Peyer's patch (tissue), 4 donors: ENCODE measurements around the gene ITGA8. TPM values are rescaled to one million over a fixed set of nuclear protein-coding genes. Genes with fewer than 3 reads are reported as not detected.

ENCODE experiments used
- DNase-seq, 3 donors: peaks; one replicate each; pipeline ENCODE4 v3.0.0-alpha.2; 2017 to 2019
- H3K27ac ChIP-seq, 4 donors: fragments of 200-600 bp; sonication (generic); one replicate each; pipeline ENCODE4 v1.5.1; 2016 to 2019
- H3K27me3 ChIP-seq, 2 donors: fragments of 200-600 bp; sonication (generic); one replicate each; pipeline ENCODE4 v1.5.1; 2019
- H3K36me3 ChIP-seq, 3 donors: fragments of 200-600 bp; sonication (generic); one replicate each; pipeline ENCODE4 v1.5.1; 2016 to 2019
- H3K4me1 ChIP-seq, 4 donors: fragments of 200-600 bp; sonication (generic); one replicate each; pipeline ENCODE4 v1.5.1; 2016 to 2019
- H3K4me3 ChIP-seq, 4 donors: fragments of 200-600 bp; sonication (generic); 1 replicate in 3 of 4; 2 replicates in 1 of 4; pipeline ENCODE4 v1.5.1; 2016 to 2019; ENCODE audit warnings: mild to moderate bottlenecking in 1 of 4
- H3K9me3 ChIP-seq, 4 donors: fragments of 200-600 bp; sonication (generic); one replicate each; pipeline ENCODE4 v1.5.1; 2016 to 2019; ENCODE audit warnings: mild to moderate bottlenecking in 1 of 4
- POLR2A ChIP-seq, 2 donors: fragments of 450-650 bp; IDR thresholded peaks; one replicate each; pipeline ENCODE4 v1.5.1; 2017; ENCODE audit warnings: antibody characterized with exemption in 2 of 2, mild to moderate bottlenecking in 2 of 2, moderate library complexity in 2 of 2
- total RNA-seq, 4 donors: library from RNA; depleted of rRNA; stranded (reverse); fragments of >200 nt; gene quantifications; one replicate each; pipeline ENCODE4 v1.1.0, GENCODE V29; 2016
- TF ChIP-seq, protein P1 (sequence below), 6 experiments: fragments of 450-650 bp in 4 of 6; fragments of 200-600 bp in 2 of 6; sonication (generic) in 1 of 6; IDR thresholded peaks; one replicate each; pipeline ENCODE4 v1.5.1; 2017 to 2019; ENCODE audit warnings: antibody characterized with exemption in 6 of 6, mild to moderate bottlenecking in 3 of 6, moderate library complexity in 1 of 6

The ITGA8 gene
- total RNA-seq, 4 donors from 2014 or later, result 2.4 to 13.2 (median 3.9) TPM

- no peak for TF ChIP-seq POLR2A (IDR thresholded peaks at IDR 0.05)
- TF ChIP-seq, protein P1, sequence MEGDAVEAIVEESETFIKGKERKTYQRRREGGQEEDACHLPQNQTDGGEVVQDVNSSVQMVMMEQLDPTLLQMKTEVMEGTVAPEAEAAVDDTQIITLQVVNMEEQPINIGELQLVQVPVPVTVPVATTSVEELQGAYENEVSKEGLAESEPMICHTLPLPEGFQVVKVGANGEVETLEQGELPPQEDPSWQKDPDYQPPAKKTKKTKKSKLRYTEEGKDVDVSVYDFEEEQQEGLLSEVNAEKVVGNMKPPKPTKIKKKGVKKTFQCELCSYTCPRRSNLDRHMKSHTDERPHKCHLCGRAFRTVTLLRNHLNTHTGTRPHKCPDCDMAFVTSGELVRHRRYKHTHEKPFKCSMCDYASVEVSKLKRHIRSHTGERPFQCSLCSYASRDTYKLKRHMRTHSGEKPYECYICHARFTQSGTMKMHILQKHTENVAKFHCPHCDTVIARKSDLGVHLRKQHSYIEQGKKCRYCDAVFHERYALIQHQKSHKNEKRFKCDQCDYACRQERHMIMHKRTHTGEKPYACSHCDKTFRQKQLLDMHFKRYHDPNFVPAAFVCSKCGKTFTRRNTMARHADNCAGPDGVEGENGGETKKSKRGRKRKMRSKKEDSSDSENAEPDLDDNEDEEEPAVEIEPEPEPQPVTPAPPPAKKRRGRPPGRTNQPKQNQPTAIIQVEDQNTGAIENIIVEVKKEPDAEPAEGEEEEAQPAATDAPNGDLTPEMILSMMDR (IDR thresholded peaks at IDR 0.05), result no peak
- Histone ChIP-seq H3K4me1 (no peaks in the 10 kb centered on the region), H3K9me3 (no peaks in the 10 kb centered on the region), H3K27ac (no peak overlapping the region), H3K4me3 (no peak overlapping the region), H3K36me3 (no peaks in the 10 kb centered on the region), H3K27me3 (no peaks in the 10 kb centered on the region)
- DNase-seq, result no peak
Measured at GRCh38 chr10:15658069-15658702, 61.5 kb downstream of the ITGA8 start.

DNA sequence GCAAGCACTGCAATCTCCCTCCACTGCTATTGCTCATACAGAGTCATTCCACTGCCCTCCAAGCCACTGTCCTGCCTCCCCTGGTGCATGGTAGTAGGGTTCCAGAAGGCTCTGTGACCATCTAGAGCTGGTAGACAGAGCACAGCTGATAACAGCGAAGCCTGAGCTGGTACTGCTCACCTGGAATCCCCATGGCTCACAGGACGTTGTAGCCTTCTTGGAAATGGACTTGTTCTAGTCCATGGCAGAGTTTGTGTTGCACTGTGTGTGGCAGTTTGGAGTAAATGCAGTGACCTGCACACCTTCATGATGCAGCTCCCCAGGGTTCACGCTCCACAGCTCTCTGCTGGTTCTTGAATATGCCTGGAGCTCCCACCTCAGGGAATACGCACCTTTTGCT lies 67.0 kb downstream of the ITGA8 start:
- H3K27ac ChIP-seq, result no peak overlapping the region
- no peaks in the 10 kb centered on the region for H3K9me3 ChIP-seq
- no peaks in the 10 kb centered on the region for H3K36me3 ChIP-seq
- DNase-seq, result no peak
- no peak overlapping the region for H3K4me3 ChIP-seq
- TF ChIP-seq POLR2A (IDR thresholded peaks at IDR 0.05), result no peak
- TF ChIP-seq, protein P1 (IDR thresholded peaks at IDR 0.05), result no peak
- H3K4me1 ChIP-seq, result no peaks in the 10 kb centered on the region
- no peaks in the 10 kb centered on the region for H3K27me3 ChIP-seq

DNA sequence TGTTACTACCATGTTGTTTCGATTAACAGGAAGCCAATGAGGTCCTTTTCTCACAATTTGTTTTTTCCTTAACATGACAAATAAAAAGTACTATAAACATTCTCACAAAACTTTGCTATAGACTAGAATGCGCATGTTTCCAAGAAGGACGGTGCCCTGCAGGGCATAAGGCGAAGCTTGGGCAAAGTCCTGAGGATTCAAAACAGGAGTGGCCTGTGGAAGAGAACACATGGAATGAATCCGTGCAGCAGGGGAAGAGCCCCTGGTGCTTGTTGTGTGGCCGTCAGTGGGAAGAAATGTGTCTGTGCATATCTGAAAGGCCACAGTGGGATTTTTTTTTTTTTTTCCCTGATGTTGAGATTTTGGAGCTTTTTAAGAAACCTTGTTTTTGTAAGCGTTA lies 67.6 kb downstream of the ITGA8 start:
- no peak for DNase-seq
- H3K27ac ChIP-seq, result no peak overlapping the region
- no peaks in the 10 kb centered on the region for H3K9me3 ChIP-seq
- no peaks in the 10 kb centered on the region for H3K4me1 ChIP-seq
- H3K36me3 ChIP-seq, result no peaks in the 10 kb centered on the region
- H3K27me3 ChIP-seq, result no peaks in the 10 kb centered on the region
- H3K4me3 ChIP-seq, result no peak overlapping the region
- no peak for TF ChIP-seq POLR2A (IDR thresholded peaks at IDR 0.05)
- TF ChIP-seq, protein P1 (IDR thresholded peaks at IDR 0.05), result no peak

DNA sequence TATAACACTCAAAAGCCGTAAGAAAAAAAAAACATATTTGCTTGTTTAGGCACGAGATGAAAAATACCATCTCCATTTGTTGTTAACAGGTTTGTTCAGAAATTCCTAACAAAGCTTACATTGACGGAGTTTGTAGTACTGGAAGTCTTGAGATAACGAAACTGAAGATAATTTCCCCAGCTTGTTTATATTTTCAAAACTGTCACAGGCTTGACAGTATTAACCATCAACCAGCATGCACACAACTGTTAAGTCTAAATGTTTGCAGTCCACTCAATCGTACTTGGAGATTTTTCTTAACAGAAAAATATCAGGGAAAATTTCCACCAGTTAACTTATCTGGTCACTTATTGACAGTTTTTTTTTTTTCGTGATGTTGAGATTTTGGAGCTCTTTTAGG lies 68.5 kb downstream of the ITGA8 start:
- H3K36me3 ChIP-seq, result no peaks in the 10 kb centered on the region
- H3K9me3 ChIP-seq, result no peaks in the 10 kb centered on the region
- TF ChIP-seq, protein P1 (IDR thresholded peaks at IDR 0.05), result no peak
- no peak for TF ChIP-seq POLR2A (IDR thresholded peaks at IDR 0.05)

DNA sequence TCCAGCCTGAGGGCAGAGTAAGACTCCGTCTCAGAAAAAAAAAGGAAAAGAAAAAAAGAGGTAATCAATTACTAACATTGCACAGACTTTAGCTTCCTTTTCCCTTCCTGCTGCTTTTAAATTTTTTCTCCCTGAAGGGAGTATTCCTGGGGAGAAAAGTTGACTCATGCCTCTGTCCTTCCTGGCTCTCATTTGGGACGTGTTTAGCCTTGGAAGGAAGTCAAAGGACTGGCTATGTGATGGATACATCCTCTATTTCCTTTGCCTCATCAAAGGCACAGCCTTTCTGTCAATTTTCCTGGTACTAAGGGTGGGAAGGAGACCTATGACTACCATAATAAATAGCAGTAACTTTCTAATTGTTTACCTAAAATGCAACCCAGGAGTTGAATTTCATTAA lies 77.6 kb downstream of the ITGA8 start:
- no peaks in the 10 kb centered on the region for H3K27me3 ChIP-seq
- no peak for TF ChIP-seq POLR2A (IDR thresholded peaks at IDR 0.05)
- TF ChIP-seq, protein P1 (IDR thresholded peaks at IDR 0.05), result no peak
- H3K27ac ChIP-seq, result no peak overlapping the region
- H3K9me3 ChIP-seq, result no peaks in the 10 kb centered on the region
- no peaks in the 10 kb centered on the region for H3K36me3 ChIP-seq
- no peak for DNase-seq
- H3K4me1 ChIP-seq, result no peaks in the 10 kb centered on the region
- H3K4me3 ChIP-seq, result no peak overlapping the region

More for the DNA sequence above, 68.5 kb downstream of the ITGA8 start:
- H3K4me1 ChIP-seq, result no peaks in the 10 kb centered on the region
- no peaks in the 10 kb centered on the region for H3K27me3 ChIP-seq
- no peak overlapping the region for H3K4me3 ChIP-seq
- no peak for DNase-seq
- H3K27ac ChIP-seq, result no peak overlapping the region
